NCI-H1417 (cell line): ENCODE data around the gene SULT6B1.
"Not testable (repeated sequence)": the region's sequence is repeated elsewhere in the genome, so short reads cannot be mapped to it uniquely, and the experiment has no call there.

Experiments used
- DNase-seq, 3 experiments: peaks; one replicate each; lab custom pipeline; 2025; lab: John Stamatoyannopoulos, UW

Gene SULT6B1

GRCh38 chr2:37188570-37188969 is at the start of gene SULT6B1:
Gene SULT6B1 (minus strand): TSS chr2:37188670. CDS start chr2:37188640, 30 bp downstream.
- DNase-seq, result no peak

GRCh38 chr2:37232131-37232933 is 43.9 kb upstream of the SULT6B1 start:
- peak in 1 of 3 experiments; percentile 75 for DNase-seq

- peak; percentile 92 to 97 (median 94) for DNase-seq
These were observed 43.0 kb upstream of the SULT6B1 start, which contains the start of the genes CEBPZ and NDUFAF7 for GRCh38 chr2:37231241-37232130. Gene CEBPZ (minus strand): TSS chr2:37231596. CDS start chr2:37231567, 29 bp downstream. Gene NDUFAF7 (plus strand): TSS chr2:37231658. CDS start chr2:37231706, 48 bp downstream.

- peak in 1 of 3 experiments; percentile 59 for DNase-seq
These were observed 42.1 kb upstream of the SULT6B1 start for GRCh38 chr2:37230581-37230980.

GRCh38 chr2:37228788-37229187 is 40.3 kb upstream of the SULT6B1 start:
- no peak for DNase-seq

- DNase-seq, result no peak
These were observed 38.4 kb upstream of the SULT6B1 start for GRCh38 chr2:37226863-37227262.

GRCh38 chr2:37225129-37225528 is 36.7 kb upstream of the SULT6B1 start:
- not testable (repeated sequence) for DNase-seq

GRCh38 chr2:37224063-37224462 is 35.6 kb upstream of the SULT6B1 start:
- no peak for DNase-seq

GRCh38 chr2:37223131-37223530 is 34.7 kb upstream of the SULT6B1 start:
- no peak for DNase-seq

- no peak for DNase-seq
These were observed 30.6 kb upstream of the SULT6B1 start for GRCh38 chr2:37219046-37219445.

- no peak for DNase-seq
These were observed 26.8 kb upstream of the SULT6B1 start for GRCh38 chr2:37215250-37215649.

- DNase-seq, result no peak
These were observed 23.5 kb upstream of the SULT6B1 start for GRCh38 chr2:37211939-37212338.

- DNase-seq, result no peak
These were observed 22.7 kb upstream of the SULT6B1 start for GRCh38 chr2:37211212-37211611.

- not testable (repeated sequence) for DNase-seq
These were observed 18.3 kb upstream of the SULT6B1 start for GRCh38 chr2:37206760-37207159.

- no peak for DNase-seq
These were observed 17.3 kb upstream of the SULT6B1 start for GRCh38 chr2:37205689-37206341.

GRCh38 chr2:37205071-37205661 is 16.7 kb upstream of the SULT6B1 start:
- not testable (repeated sequence) for DNase-seq

- no peak for DNase-seq
These were observed 15.2 kb upstream of the SULT6B1 start for GRCh38 chr2:37203708-37204107.

- DNase-seq, result peak in 1 of 3 experiments; percentile 6
These were observed 13.3 kb upstream of the SULT6B1 start for GRCh38 chr2:37201766-37202165.

- no peak for DNase-seq
These were observed 12.7 kb upstream of the SULT6B1 start for GRCh38 chr2:37201208-37201607.

- no peak for DNase-seq
These were observed 10.2 kb upstream of the SULT6B1 start for GRCh38 chr2:37198681-37199065.

- peak; percentile 86 to 94 (median 94) for DNase-seq
These were observed 8.1 kb upstream of the SULT6B1 start, which contains the start of gene CEBPZOS for GRCh38 chr2:37196320-37197195. Gene CEBPZOS (plus strand): TSS chr2:37196496. CDS start chr2:37199705, 3,209 bp downstream.
